Epithelial cell of esophagus (primary cell): ENCODE data around the gene EHHADH.
A peak's percentile ranks its signal among the peaks of the same experiment; 100 is the strongest.

Experiments
- DNase-seq: peaks from one replicate; pipeline ENCODE4 v3.0.0; 2010; ENCODE audit warnings: low read depth
- H3K4me3 ChIP-seq: 2 replicates; pipeline ENCODE4 v1.5.1; 2011; ENCODE audit warnings: mild to moderate bottlenecking, low read length, control low read depth
- TF ChIP-seq, protein P1 (sequence below): IDR thresholded peaks from 2 replicates; pipeline ENCODE4 v1.5.1; 2011; ENCODE audit warnings: low read depth, mild to moderate bottlenecking, low read length, control low read depth, inconsistent platforms; ENCODE audit not compliant: insufficient read depth; ENCODE audit errors: missing control alignments

Gene EHHADH

DNA sequence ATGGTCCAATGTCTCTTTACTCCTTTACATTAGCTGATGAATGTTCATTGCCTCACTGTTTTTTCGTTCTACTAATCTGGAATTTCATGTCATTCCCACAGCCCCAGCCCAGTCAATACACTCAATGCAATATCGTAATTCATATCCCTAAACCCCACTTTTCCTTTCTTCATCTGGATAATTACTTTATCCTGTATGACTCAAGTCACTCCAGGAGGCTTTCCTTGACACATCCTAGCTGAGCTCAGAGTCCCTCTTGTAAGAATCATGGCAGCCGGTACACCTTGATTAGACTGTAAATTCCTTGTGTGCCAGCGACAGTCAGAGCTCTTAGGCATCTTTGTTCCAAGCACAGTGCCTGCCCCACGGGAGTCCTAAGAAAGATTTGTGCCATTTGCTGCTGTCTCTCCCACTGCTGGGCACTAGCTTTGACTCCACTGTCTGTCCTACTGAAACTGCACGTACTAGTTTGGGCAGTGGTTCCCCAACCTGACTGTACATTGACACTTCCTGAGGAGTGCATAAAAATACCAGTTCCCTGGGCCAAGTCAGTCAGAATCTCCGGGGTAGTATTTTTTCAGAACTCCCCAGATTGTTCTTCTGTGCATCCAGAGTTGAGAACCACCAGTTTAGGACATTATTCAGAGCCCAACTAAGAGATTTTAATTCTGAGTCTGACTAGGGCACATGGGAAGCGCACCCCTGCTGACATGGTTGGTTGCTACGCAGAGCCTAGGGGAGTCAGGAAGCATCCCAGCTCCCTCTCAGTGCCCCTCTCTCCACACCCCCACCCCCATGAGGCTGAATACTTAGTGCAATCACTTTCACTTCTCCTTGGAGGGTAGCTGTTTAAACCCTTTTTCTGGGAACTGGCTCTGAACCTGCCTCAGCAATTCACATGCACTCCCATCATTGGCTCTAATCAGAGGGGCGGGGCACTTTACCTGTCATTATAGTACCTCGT, 81.5 kb downstream of the EHHADH start:
- no peak overlapping the region for H3K4me3 ChIP-seq
- peak; percentile 38 for DNase-seq
- TF ChIP-seq, protein P1, sequence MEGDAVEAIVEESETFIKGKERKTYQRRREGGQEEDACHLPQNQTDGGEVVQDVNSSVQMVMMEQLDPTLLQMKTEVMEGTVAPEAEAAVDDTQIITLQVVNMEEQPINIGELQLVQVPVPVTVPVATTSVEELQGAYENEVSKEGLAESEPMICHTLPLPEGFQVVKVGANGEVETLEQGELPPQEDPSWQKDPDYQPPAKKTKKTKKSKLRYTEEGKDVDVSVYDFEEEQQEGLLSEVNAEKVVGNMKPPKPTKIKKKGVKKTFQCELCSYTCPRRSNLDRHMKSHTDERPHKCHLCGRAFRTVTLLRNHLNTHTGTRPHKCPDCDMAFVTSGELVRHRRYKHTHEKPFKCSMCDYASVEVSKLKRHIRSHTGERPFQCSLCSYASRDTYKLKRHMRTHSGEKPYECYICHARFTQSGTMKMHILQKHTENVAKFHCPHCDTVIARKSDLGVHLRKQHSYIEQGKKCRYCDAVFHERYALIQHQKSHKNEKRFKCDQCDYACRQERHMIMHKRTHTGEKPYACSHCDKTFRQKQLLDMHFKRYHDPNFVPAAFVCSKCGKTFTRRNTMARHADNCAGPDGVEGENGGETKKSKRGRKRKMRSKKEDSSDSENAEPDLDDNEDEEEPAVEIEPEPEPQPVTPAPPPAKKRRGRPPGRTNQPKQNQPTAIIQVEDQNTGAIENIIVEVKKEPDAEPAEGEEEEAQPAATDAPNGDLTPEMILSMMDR: no peak

DNA sequence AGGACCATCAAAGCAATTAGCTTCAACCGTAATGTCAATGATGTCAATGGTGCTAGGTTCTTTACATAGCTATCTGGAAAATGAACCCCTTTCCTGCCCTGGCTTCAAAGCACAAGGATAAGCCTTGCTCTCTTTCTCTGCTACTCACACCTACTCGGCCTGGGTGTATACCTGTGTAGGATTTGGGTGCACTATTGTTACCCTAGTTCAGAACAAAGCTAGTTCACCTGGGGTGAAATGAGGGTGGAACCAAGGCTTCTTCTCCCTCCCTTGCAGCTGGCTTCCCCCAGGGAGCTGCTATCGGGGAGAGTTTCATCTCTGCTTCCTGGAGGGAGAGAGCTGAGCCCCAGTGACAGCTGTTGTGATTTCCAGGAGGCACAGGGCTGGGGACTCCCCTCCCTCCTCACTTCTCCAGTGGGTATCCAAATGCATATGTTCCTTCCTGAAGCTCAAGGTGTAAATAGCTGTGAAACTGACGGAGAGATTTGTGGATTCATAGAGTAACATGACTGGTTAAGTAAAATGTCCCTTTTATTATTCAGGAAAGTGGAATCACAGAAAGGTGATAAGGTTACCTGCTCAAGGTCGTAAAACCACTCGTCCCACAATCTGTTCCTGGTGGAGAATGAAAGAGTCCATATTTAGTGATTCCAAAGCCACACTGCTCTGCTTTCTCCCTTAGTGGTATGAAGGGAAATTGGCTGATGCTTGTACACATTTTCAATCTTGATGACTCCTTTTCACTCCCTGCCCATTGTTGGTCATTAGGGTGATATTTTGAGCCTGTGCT, 89.2 kb downstream of the EHHADH start:
- TF ChIP-seq, protein P1: no peak
- no peak overlapping the region for H3K4me3 ChIP-seq
- no peak for DNase-seq

DNA sequence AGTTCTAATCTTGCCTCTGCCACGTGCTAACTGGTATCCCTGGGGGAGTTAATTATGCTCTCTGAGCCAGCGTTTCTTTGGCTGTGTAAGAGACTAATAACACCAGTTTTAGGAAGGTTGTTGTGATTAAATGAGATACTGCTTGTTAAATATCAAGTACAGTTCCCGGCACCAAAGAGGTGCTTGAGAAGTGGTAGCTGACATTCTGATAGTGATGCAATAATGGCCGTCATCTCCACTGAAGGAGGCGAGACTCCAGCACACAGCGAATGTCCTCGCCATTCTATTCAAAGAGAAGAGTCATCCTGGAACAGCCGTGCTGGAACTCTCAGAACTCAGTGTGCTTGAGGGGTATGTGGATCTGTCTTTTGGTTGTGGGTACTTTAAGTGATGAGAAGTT, 91.2 kb downstream of the EHHADH start:
- TF ChIP-seq, protein P1: no peak
- H3K4me3 ChIP-seq: no peak overlapping the region
- no peak for DNase-seq

DNA sequence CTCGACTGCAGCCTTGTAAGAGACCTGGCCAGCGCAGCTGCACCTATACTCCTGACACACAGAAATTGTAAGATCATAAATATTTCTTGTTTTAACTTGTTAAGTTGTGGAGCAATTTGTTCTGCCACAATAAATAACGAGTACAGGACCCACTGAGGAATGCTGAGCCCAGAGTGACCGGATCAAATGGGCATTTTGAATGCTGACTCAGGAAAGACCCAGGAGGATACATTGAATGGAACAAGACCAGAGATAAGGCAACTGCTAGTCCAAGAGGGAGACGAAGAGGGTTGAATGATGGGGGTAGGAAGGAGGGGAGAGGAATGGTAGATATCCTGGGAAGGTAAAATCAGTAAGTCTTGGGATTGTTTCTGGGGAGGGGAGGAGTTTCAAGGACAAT, 92.1 kb downstream of the EHHADH start:
- no peak overlapping the region for H3K4me3 ChIP-seq
- TF ChIP-seq, protein P1: no peak
- no peak for DNase-seq

DNA sequence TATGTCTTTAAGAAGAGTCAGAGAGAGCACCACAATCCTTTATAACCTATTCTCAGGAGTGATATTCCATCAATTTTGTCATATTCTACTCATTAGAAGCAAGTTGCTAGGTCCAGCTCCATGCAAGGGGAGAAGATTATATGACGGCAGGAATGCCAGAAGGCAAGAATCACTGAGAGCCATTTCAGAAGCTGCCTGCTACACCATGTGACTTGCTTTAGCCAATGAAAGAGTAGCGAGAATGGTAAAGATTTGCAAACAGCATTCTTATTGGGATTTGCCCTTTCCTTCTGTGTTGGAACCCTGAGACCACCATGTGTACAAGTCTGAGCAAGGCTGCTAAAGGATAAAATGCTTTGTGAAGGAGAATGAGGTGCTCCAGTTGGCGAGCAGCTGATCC, 96.5 kb downstream of the EHHADH start:
- DNase-seq: no peak
- TF ChIP-seq, protein P1: no peak
- H3K4me3 ChIP-seq: no peak overlapping the region

DNA sequence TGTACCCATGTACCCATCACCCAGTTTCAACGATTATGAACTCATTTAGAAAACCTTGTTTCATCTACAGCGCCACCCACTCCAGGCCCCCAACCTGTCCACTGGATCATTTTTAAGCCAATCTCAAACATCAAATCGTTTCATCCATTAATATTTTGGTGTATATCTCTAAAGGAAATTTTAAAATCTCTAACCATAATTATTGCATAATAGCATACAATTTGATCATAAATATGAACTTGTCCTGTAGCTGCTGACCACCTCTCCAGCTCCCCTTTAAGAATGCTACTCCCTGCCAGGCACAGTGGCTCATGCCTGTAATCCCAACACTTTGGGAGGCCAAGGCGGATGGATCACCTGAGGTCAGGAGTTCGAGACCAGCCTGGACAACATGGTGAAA, 98.2 kb downstream of the EHHADH start:
- TF ChIP-seq, protein P1: no peak
- H3K4me3 ChIP-seq: no peak overlapping the region
- no peak for DNase-seq
